ENCODE results near the gene PSMD12. TPM values are rescaled to one million over a fixed set of nuclear protein-coding genes. Genes with fewer than 3 reads are reported as not detected.
"Not testable (repeated sequence)": the region's sequence is repeated elsewhere in the genome, so short reads cannot be mapped to it uniquely, and the experiment has no call there.

The PSMD12 gene
- total and polyA plus RNA-seq, 2 donors (not counting 1 experiment from before 2014, with no cell fraction given), result 21.3 to 66.2 TPM

DNA sequence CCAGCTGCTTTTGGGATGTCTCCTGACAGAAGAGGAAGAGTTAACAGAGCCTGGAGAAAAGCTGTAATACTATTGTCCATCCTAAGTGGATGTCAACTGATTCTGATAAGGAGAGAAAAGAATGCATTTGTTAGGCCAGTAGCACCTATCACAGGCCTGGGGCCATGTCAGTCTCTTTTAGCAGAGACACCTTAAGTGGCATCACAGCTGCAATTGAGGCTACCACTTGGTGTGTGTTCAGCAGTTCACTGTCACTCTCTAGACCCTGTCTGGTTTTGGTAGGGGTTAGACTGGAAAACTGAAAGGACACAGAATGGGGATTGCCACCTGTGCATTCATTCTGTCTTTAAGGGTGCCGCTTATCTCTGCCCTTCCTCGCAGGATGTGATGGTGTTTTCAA, 42.0 kb downstream of the PSMD12 start:
- Histone ChIP-seq H3K4me2 (ENCODE audit: extremely low read depth, insufficient read depth, low read length) (no peak overlapping the region), H4K20me1 (ENCODE audit: control insufficient read depth, extremely low read depth, insufficient read depth, low read length) (no peaks in the 10 kb centered on the region), H3K27ac (ENCODE audit: insufficient read depth, low read length) (no peak overlapping the region), H3K4me1 (ENCODE audit: control insufficient read depth, extremely low read depth, insufficient read depth, low read length) (no peaks in the 10 kb centered on the region), H3K27me3 (ENCODE audit: control insufficient read depth, insufficient read depth, low read length) (no peaks in the 10 kb centered on the region), H3K79me2 (ENCODE audit: control insufficient read depth, insufficient read depth, low read length) (no peaks in the 10 kb centered on the region), H3K9me3 (ENCODE audit: control insufficient read depth, insufficient read depth, low read depth, low read length) (no peaks in the 10 kb centered on the region), H3K9ac (ENCODE audit: insufficient read depth, low read length) (no peak overlapping the region), H2AFZ (ENCODE audit: low read length) (no peak overlapping the region), H3K4me3 (replicated peaks in 1 of 4; ENCODE audit: control extremely low read depth in 1 of 4, insufficient read depth in 1 of 4, low read depth in 3 of 4, low read length in 4 of 4) (no peak overlapping the region), H3K36me3 (ENCODE audit: control insufficient read depth, insufficient read depth, low read length) (no peaks in the 10 kb centered on the region)
- TF ChIP-seq, protein P1, sequence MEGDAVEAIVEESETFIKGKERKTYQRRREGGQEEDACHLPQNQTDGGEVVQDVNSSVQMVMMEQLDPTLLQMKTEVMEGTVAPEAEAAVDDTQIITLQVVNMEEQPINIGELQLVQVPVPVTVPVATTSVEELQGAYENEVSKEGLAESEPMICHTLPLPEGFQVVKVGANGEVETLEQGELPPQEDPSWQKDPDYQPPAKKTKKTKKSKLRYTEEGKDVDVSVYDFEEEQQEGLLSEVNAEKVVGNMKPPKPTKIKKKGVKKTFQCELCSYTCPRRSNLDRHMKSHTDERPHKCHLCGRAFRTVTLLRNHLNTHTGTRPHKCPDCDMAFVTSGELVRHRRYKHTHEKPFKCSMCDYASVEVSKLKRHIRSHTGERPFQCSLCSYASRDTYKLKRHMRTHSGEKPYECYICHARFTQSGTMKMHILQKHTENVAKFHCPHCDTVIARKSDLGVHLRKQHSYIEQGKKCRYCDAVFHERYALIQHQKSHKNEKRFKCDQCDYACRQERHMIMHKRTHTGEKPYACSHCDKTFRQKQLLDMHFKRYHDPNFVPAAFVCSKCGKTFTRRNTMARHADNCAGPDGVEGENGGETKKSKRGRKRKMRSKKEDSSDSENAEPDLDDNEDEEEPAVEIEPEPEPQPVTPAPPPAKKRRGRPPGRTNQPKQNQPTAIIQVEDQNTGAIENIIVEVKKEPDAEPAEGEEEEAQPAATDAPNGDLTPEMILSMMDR (conservative IDR thresholded peaks at IDR 0.05 in 1 of 2, IDR thresholded peaks at IDR 0.05 in 1 of 2; ENCODE audit: low read depth in 1 of 2, low read length in 2 of 2), result no peak
- TF ChIP-seq EZH2 (IDR thresholded peaks at IDR 0.05; ENCODE audit: low read length, missing control alignments), result no peak
- DNase-seq (ENCODE audit: low read depth in 2 of 2), result no peak

DNA sequence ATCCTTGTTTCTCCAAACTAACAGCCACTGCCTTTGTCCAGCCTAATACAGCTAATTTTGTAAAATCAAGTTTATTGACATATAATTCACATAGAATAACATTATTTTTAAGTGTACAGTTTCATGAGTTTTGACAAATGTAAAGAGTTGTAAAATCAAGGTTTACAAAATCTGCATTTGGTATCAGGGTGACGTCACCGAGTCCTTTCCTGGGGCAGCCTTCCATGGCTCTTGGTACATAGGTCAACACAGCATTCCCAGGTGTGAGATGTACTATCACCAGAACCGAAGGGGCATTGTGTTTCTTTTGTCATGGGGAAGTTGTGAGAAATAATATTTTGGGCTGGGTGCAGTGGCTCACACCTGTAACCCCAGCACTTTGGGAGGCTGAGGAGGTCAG, 42.9 kb downstream of the PSMD12 start:
- no peak overlapping the region for H3K27ac ChIP-seq (ENCODE audit: insufficient read depth, low read length)
- no peak for TF ChIP-seq EZH2 (IDR thresholded peaks at IDR 0.05; ENCODE audit: low read length, missing control alignments)
- TF ChIP-seq, protein P1 (conservative IDR thresholded peaks at IDR 0.05 in 1 of 2, IDR thresholded peaks at IDR 0.05 in 1 of 2; ENCODE audit: low read depth in 1 of 2, low read length in 2 of 2), result no peak
- no peak for DNase-seq (ENCODE audit: low read depth in 2 of 2)
- no peaks in the 10 kb centered on the region for H3K79me2 ChIP-seq (ENCODE audit: control insufficient read depth, insufficient read depth, low read length)
- no peaks in the 10 kb centered on the region for H3K36me3 ChIP-seq (ENCODE audit: control insufficient read depth, insufficient read depth, low read length)
- no peak overlapping the region for H3K4me2 ChIP-seq (ENCODE audit: extremely low read depth, insufficient read depth, low read length)
- H4K20me1 ChIP-seq (ENCODE audit: control insufficient read depth, extremely low read depth, insufficient read depth, low read length), result no peaks in the 10 kb centered on the region
- no peak overlapping the region for H3K9ac ChIP-seq (ENCODE audit: insufficient read depth, low read length)
- no peak overlapping the region for H3K4me3 ChIP-seq (replicated peaks in 1 of 4; ENCODE audit: control extremely low read depth in 1 of 4, insufficient read depth in 1 of 4, low read depth in 3 of 4, low read length in 4 of 4)
- H2AFZ ChIP-seq (ENCODE audit: low read length), result no peak overlapping the region
- H3K27me3 ChIP-seq (ENCODE audit: control insufficient read depth, insufficient read depth, low read length), result no peaks in the 10 kb centered on the region
- no peaks in the 10 kb centered on the region for H3K9me3 ChIP-seq (ENCODE audit: control insufficient read depth, insufficient read depth, low read depth, low read length)
- H3K4me1 ChIP-seq (ENCODE audit: control insufficient read depth, extremely low read depth, insufficient read depth, low read length), result no peaks in the 10 kb centered on the region

DNA sequence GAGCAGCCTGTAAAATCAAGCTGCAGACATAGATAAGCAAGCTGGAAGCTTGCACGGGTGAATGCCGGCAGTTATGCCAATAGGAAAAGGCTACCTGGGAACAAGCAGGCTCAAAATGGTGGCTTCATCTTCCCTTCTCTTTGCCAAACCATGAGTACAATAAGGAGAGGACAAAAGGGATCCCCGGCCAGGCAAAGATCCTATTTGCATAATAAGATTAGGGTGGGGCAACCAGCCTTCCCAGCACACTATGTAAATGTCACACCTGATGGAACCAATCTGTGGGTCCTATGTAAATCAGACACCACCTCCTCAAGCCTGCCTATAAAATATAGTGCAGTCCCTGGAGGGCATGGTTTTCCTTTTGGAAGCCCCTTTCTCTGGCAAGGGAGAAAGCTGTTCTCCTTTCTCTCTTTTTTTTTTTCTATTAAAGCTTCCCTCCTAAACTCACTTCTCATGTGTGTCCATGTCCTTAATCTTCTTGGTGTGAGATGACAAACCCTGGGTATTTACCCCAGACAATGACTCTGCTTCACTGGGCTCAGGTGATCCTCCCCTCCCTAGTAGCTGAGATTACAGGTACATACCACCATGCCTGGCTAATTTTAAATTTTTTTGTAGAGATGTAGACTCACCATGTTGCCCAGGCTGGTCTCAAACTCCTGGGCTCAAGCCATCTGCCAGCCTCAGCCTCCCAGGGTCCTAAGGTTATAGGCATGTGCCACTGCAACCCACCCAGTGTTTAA, 44.2 kb downstream of the PSMD12 start:
- Histone ChIP-seq H3K27ac (ENCODE audit: insufficient read depth, low read length) (no peak overlapping the region), H3K79me2 (ENCODE audit: control insufficient read depth, insufficient read depth, low read length) (no peaks in the 10 kb centered on the region), H3K4me1 (ENCODE audit: control insufficient read depth, extremely low read depth, insufficient read depth, low read length) (no peaks in the 10 kb centered on the region), H3K9ac (ENCODE audit: insufficient read depth, low read length) (no peak overlapping the region), H3K4me2 (ENCODE audit: extremely low read depth, insufficient read depth, low read length) (no peak overlapping the region), H3K4me3 (replicated peaks in 1 of 4; ENCODE audit: control extremely low read depth in 1 of 4, insufficient read depth in 1 of 4, low read depth in 3 of 4, low read length in 4 of 4) (no peak overlapping the region), H3K27me3 (ENCODE audit: control insufficient read depth, insufficient read depth, low read length) (no peaks in the 10 kb centered on the region), H3K9me3 (ENCODE audit: control insufficient read depth, insufficient read depth, low read depth, low read length) (no peaks in the 10 kb centered on the region), H2AFZ (ENCODE audit: low read length) (no peak overlapping the region), H3K36me3 (ENCODE audit: control insufficient read depth, insufficient read depth, low read length) (no peaks in the 10 kb centered on the region), H4K20me1 (ENCODE audit: control insufficient read depth, extremely low read depth, insufficient read depth, low read length) (no peaks in the 10 kb centered on the region)
- TF ChIP-seq, protein P1 (conservative IDR thresholded peaks at IDR 0.05 in 1 of 2, IDR thresholded peaks at IDR 0.05 in 1 of 2; ENCODE audit: low read depth in 1 of 2, low read length in 2 of 2), result no peak
- no peak for TF ChIP-seq EZH2 (IDR thresholded peaks at IDR 0.05; ENCODE audit: low read length, missing control alignments)
- no peak for DNase-seq (ENCODE audit: low read depth in 2 of 2)

DNA sequence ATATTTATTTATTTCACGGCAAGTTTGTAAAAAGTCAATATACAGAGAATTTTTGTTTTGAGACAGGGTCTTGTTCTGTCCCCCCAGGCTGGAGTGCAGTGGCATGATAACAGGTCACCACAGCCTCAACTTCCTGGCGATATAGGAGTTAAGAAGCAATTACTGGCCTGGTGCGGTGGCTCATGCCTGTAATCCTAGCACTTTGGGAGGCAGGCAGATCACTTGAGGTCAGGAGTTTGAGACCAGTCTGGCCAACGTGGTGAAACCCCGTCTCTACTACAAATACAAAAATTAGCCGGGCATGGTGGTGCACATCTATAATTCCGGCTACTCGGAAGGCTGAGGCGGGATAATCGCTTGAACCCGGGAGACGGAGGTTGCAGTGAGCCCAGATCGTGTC, 44.9 kb downstream of the PSMD12 start:
- not testable (repeated sequence) for H3K9ac ChIP-seq (ENCODE audit: insufficient read depth, low read length); H3K4me3 ChIP-seq (replicated peaks in 1 of 4; ENCODE audit: control extremely low read depth in 1 of 4, insufficient read depth in 1 of 4, low read depth in 3 of 4, low read length in 4 of 4); H3K9me3 ChIP-seq (ENCODE audit: control insufficient read depth, insufficient read depth, low read depth, low read length); H3K27ac ChIP-seq (ENCODE audit: insufficient read depth, low read length); H3K36me3 ChIP-seq (ENCODE audit: control insufficient read depth, insufficient read depth, low read length); H3K79me2 ChIP-seq (ENCODE audit: control insufficient read depth, insufficient read depth, low read length); H2AFZ ChIP-seq (ENCODE audit: low read length); H4K20me1 ChIP-seq (ENCODE audit: control insufficient read depth, extremely low read depth, insufficient read depth, low read length); DNase-seq (ENCODE audit: low read depth in 2 of 2); H3K27me3 ChIP-seq (ENCODE audit: control insufficient read depth, insufficient read depth, low read length); H3K4me2 ChIP-seq (ENCODE audit: extremely low read depth, insufficient read depth, low read length); H3K4me1 ChIP-seq (ENCODE audit: control insufficient read depth, extremely low read depth, insufficient read depth, low read length)

Measured in fibroblast of lung (primary cell).